Progenitor cell of endocrine pancreas (in vitro differentiated cells): Measurements from ENCODE around the gene RFX3. TPM values are rescaled to one million over a fixed set of nuclear protein-coding genes. Genes with fewer than 3 reads are reported as not detected.

ENCODE experiments used
- DNase-seq: peaks from one replicate; pipeline ENCODE4 v3.0.0; 2021; ENCODE audit warnings: low spot score; ENCODE audit not compliant: unreplicated experiment
- H3K27ac Mint-ChIP-seq: 2 replicates; pipeline ENCODE4 v1.8.0; 2021; ENCODE audit warnings: mild to moderate bottlenecking, moderate library complexity, mixed read lengths
- H3K27me3 Mint-ChIP-seq: 2 replicates; pipeline ENCODE4 v1.8.0; 2021; ENCODE audit warnings: mixed read lengths
- H3K36me3 Mint-ChIP-seq: 2 replicates; pipeline ENCODE4 v1.8.0; 2022; ENCODE audit warnings: mixed read lengths; ENCODE audit not compliant: insufficient read depth
- H3K4me1 Mint-ChIP-seq: 2 replicates; pipeline ENCODE4 v1.8.0; 2021; ENCODE audit warnings: low read depth, mixed read lengths
- H3K4me3 Mint-ChIP-seq: 2 replicates; pipeline ENCODE4 v1.8.0; 2021; ENCODE audit warnings: low read depth, mild to moderate bottlenecking, moderate library complexity, mixed read lengths
- H3K9me3 Mint-ChIP-seq: 2 replicates; pipeline ENCODE4 v1.8.0; 2021; ENCODE audit warnings: low read depth, mixed read lengths
- CTCF ChIP-seq: fragments of 200-600 bp; sonication (generic); IDR thresholded peaks from one replicate; pipeline ENCODE4 v1.5.0; 2021; ENCODE audit warnings: antibody characterized with exemption, mild to moderate bottlenecking; ENCODE audit not compliant: unreplicated experiment
- total RNA-seq: library from RNA; stranded (reverse); gene quantifications from 2 replicates; pipeline ENCODE4 v1.2.1, GENCODE V29; 2021

The RFX3 gene
- total RNA-seq, 1 donor from 2014 or later, result 53.9 TPM

DNA sequence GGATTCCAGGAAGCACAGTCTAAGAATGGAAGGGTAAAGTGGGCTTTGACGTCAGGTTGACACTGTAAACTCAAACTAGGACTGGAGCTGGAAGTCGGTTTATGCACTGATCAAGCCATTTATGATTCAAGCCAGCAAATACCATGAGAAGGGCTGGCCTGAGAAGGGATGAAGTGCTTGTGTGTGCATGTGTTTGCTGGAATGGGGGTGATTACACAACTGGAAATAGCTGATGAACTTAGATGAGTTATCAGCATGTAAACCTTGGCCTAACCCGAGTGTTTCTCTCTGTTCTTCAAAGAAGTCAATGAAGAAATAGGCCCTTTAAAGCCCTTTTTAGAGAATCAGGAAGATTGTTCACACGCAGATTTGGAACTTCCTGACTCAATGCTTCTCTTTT lies 287.6 kb downstream of the RFX3 start:
- H3K27me3 Mint-ChIP-seq, result no peaks in the 10 kb centered on the region
- no peak for DNase-seq
- H3K4me1 Mint-ChIP-seq, result peaks cover 4% of the 10 kb centered on the region

DNA sequence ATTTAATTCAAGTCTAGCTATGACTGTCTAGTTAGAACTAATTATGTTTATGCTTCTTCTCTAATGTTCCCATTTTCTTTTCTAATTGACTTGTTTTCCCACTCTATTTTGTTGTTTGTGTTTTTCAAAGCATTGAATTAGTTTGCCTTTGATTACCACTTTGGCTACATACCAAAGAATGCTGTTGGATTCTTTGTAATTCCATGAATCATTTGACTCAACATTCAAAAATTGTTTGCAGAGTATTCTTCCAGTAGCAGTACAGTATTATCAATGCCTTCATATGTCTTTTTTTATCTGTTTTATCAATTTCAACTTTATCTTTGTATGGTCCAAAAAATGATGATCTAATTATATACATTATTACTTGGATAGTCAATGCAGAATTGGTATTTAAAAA lies 288.7 kb downstream of the RFX3 start:
- H3K4me3 Mint-ChIP-seq, result no peak overlapping the region
- no peaks in the 10 kb centered on the region for H3K27me3 Mint-ChIP-seq
- no peak for DNase-seq
- no peak for TF ChIP-seq CTCF
- H3K4me1 Mint-ChIP-seq, result peaks cover 4% of the 10 kb centered on the region
- no peaks in the 10 kb centered on the region for H3K9me3 Mint-ChIP-seq
- H3K36me3 Mint-ChIP-seq, result peaks cover 2% of the 10 kb centered on the region
- H3K27ac Mint-ChIP-seq, result no peak overlapping the region

More for the DNA sequence above, 287.6 kb downstream of the RFX3 start:
- TF ChIP-seq CTCF, result no peak
- Mint-ChIP-seq H3K27ac (no peak overlapping the region), H3K4me3 (no peak overlapping the region), H3K9me3 (no peaks in the 10 kb centered on the region), H3K36me3 (peaks cover 2% of the 10 kb centered on the region)

DNA sequence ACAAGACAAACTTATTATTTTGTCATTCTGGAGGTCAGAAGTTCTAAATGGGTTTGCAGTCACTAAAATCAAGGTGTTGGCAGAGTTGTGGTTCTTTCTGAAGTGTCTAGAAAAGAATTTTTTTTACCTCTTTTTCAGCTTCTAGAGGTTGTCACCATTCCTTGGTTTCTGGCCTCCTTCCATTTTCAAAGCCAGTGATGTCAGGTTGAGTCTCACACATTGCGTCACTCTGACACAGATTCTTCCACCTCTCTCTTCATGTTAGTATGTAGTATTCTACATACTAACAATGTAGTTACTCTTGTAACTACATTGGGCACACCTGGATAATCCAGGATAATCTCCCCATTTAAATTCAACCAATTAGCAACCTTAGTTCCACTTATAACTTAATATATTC lies 290.3 kb downstream of the RFX3 start:
- Mint-ChIP-seq H3K27ac (no peak overlapping the region), H3K27me3 (no peaks in the 10 kb centered on the region), H3K9me3 (no peaks in the 10 kb centered on the region), H3K4me1 (no peaks in the 10 kb centered on the region), H3K4me3 (no peak overlapping the region), H3K36me3 (peaks cover 2% of the 10 kb centered on the region)
- TF ChIP-seq CTCF, result no peak
- no peak for DNase-seq

GRCh38 chr9:3224931-3225330 lies 300.9 kb downstream of the RFX3 start:
- Mint-ChIP-seq H3K9me3 (no peaks in the 10 kb centered on the region), H3K27ac (no peak overlapping the region), H3K36me3 (peaks cover 4% of the 10 kb centered on the region), H3K4me3 (no peak overlapping the region), H3K4me1 (no peaks in the 10 kb centered on the region), H3K27me3 (no peaks in the 10 kb centered on the region)
- DNase-seq, result no peak
- TF ChIP-seq CTCF, result no peak

DNA sequence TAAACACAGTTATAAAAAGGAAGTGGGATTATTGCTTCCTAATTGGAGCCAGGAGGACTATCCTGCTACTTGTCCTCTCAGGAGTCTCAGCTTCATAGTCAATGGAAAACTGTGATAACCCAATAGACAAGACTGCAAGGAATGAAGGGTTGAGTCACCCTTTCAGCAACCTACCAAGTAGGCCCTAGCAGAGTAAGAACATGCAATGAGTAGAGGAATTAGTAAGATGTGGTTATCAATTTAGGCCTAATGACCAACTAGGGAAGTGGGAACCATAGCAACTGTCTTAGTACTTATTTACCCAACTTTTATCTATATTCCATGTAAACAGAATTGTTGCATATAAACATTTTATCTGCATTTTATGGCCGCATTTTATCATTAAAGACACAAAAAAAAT lies 310.1 kb downstream of the RFX3 start:
- peaks cover 2% of the 10 kb centered on the region for H3K27me3 Mint-ChIP-seq
- H3K4me1 Mint-ChIP-seq, result peaks cover 2% of the 10 kb centered on the region
- H3K9me3 Mint-ChIP-seq, result no peaks in the 10 kb centered on the region
- no peaks in the 10 kb centered on the region for H3K36me3 Mint-ChIP-seq
- DNase-seq, result no peak
- no peak overlapping the region for H3K4me3 Mint-ChIP-seq
- no peak overlapping the region for H3K27ac Mint-ChIP-seq
- TF ChIP-seq CTCF, result no peak

DNA sequence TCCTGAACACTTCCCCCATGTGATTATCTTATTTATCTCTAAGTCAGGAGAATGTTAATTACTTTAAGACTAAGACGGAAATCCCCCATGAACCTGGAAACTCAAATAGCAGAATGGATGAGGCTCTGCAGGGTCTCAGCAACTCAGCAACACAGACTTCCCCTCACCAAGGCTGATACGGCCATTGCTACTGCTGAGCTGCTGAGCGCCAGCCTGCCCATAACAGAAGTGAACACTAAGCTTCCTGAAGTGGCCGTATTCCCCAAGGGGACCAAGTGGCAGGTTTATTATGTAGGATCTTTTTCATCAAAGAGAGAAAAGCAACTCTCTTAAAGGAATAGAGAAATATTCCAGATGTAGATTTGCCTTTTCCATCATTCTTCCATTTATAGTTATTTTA lies 311.1 kb downstream of the RFX3 start:
- no peak overlapping the region for H3K27ac Mint-ChIP-seq
- no peaks in the 10 kb centered on the region for H3K9me3 Mint-ChIP-seq
- H3K36me3 Mint-ChIP-seq, result no peaks in the 10 kb centered on the region
- DNase-seq, result no peak
- no peak overlapping the region for H3K4me3 Mint-ChIP-seq
- TF ChIP-seq CTCF, result no peak
- peaks cover 2% of the 10 kb centered on the region for H3K27me3 Mint-ChIP-seq
- H3K4me1 Mint-ChIP-seq, result peaks cover 2% of the 10 kb centered on the region
